ENCODE measurements around the gene MYO18B. TPM values are rescaled to one million over a fixed set of nuclear protein-coding genes. Genes with fewer than 3 reads are reported as not detected.
A peak's percentile ranks its signal among the peaks of the same experiment; 100 is the strongest.

MYO18B gene
- total and polyA plus RNA-seq, 9 donors: 47.3 to 92.1 (median 74.7) TPM

GRCh38 chr22:25748140-25748539 is 6.2 kb downstream of the MYO18B start:
- no peaks in the 10 kb centered on the region for H3K9me3 ChIP-seq (replicated peaks; ENCODE audit: control insufficient read depth, low read depth, low read length)
- no peak overlapping the region for H3K4me3 ChIP-seq (ENCODE audit: low read length)
- H3K4me1 ChIP-seq (ENCODE audit: control insufficient read depth, insufficient read depth, low read length): peaks cover 77% of the 10 kb centered on the region
- no peak for DNase-seq
- no peaks in the 10 kb centered on the region for H3K27me3 ChIP-seq (ENCODE audit: control insufficient read depth, insufficient read depth, low read length)
- H3K27ac ChIP-seq (ENCODE audit: low read length): peak overlapping the region; percentile 66
- 70% methylated on average over 4 of the region's 5 CpGs for WGBS (ENCODE audit: insufficient coverage)
- peaks cover 7% of the 10 kb centered on the region for H3K36me3 ChIP-seq (ENCODE audit: control insufficient read depth, insufficient read depth, low read length)

- H3K4me1 ChIP-seq (ENCODE audit: control insufficient read depth, insufficient read depth, low read length): peaks cover 79% of the 10 kb centered on the region
- peak overlapping the region; percentile 24 for H3K27ac ChIP-seq (ENCODE audit: low read length)
- 86% methylated on average over 1 of the region's 2 CpGs for WGBS (ENCODE audit: insufficient coverage)
Measured at GRCh38 chr22:25748704-25749103, 6.7 kb downstream of the MYO18B start.

GRCh38 chr22:25749420-25750169 is 7.6 kb downstream of the MYO18B start:
- Histone ChIP-seq H3K36me3 (ENCODE audit: control insufficient read depth, insufficient read depth, low read length) (peaks cover 14% of the 10 kb centered on the region), H3K4me3 (ENCODE audit: low read length) (no peak overlapping the region), H3K27ac (ENCODE audit: low read length) (peak overlapping the region; percentile 44), H3K9me3 (replicated peaks; ENCODE audit: control insufficient read depth, low read depth, low read length) (no peaks in the 10 kb centered on the region), H3K4me1 (ENCODE audit: control insufficient read depth, insufficient read depth, low read length) (peaks cover 83% of the 10 kb centered on the region), H3K27me3 (ENCODE audit: control insufficient read depth, insufficient read depth, low read length) (no peaks in the 10 kb centered on the region)
- WGBS (ENCODE audit: insufficient coverage): 75% methylated on average over 5 of the region's 10 CpGs
- DNase-seq: no peak

More at GRCh38 chr22:25748704-25749103, 6.7 kb downstream of the MYO18B start:
- Histone ChIP-seq H3K9me3 (replicated peaks; ENCODE audit: control insufficient read depth, low read depth, low read length) (no peaks in the 10 kb centered on the region), H3K4me3 (ENCODE audit: low read length) (no peak overlapping the region), H3K27me3 (ENCODE audit: control insufficient read depth, insufficient read depth, low read length) (no peaks in the 10 kb centered on the region), H3K36me3 (ENCODE audit: control insufficient read depth, insufficient read depth, low read length) (peaks cover 11% of the 10 kb centered on the region)
- DNase-seq: no peak

- H3K9me3 ChIP-seq (replicated peaks; ENCODE audit: control insufficient read depth, low read depth, low read length): no peaks in the 10 kb centered on the region
- peaks cover 82% of the 10 kb centered on the region for H3K4me1 ChIP-seq (ENCODE audit: control insufficient read depth, insufficient read depth, low read length)
- no peak overlapping the region for H3K4me3 ChIP-seq (ENCODE audit: low read length)
- peak overlapping the region; percentile 29 for H3K27ac ChIP-seq (ENCODE audit: low read length)
- H3K36me3 ChIP-seq (ENCODE audit: control insufficient read depth, insufficient read depth, low read length): peaks cover 18% of the 10 kb centered on the region
- WGBS (ENCODE audit: insufficient coverage): 63% methylated on average over 4 of the region's 6 CpGs
- H3K27me3 ChIP-seq (ENCODE audit: control insufficient read depth, insufficient read depth, low read length): no peaks in the 10 kb centered on the region
- DNase-seq: no peak
Measured at GRCh38 chr22:25750569-25751173, 8.7 kb downstream of the MYO18B start.

GRCh38 chr22:25751174-25751581 is 9.2 kb downstream of the MYO18B start:
- no peaks in the 10 kb centered on the region for H3K9me3 ChIP-seq (replicated peaks; ENCODE audit: control insufficient read depth, low read depth, low read length)
- peaks cover 80% of the 10 kb centered on the region for H3K4me1 ChIP-seq (ENCODE audit: control insufficient read depth, insufficient read depth, low read length)
- H3K27me3 ChIP-seq (ENCODE audit: control insufficient read depth, insufficient read depth, low read length): no peaks in the 10 kb centered on the region
- DNase-seq: no peak
- no peak overlapping the region for H3K4me3 ChIP-seq (ENCODE audit: low read length)
- peaks cover 18% of the 10 kb centered on the region for H3K36me3 ChIP-seq (ENCODE audit: control insufficient read depth, insufficient read depth, low read length)
- H3K27ac ChIP-seq (ENCODE audit: low read length): peak overlapping the region; percentile 29
- WGBS (ENCODE audit: insufficient coverage): 53% methylated on average over 4 of the region's 4 CpGs

- DNase-seq: no peak
- H3K36me3 ChIP-seq (ENCODE audit: control insufficient read depth, insufficient read depth, low read length): peaks cover 21% of the 10 kb centered on the region
- no peaks in the 10 kb centered on the region for H3K9me3 ChIP-seq (replicated peaks; ENCODE audit: control insufficient read depth, low read depth, low read length)
- peaks cover 70% of the 10 kb centered on the region for H3K4me1 ChIP-seq (ENCODE audit: control insufficient read depth, insufficient read depth, low read length)
- peak overlapping the region; percentile 93 for H3K27ac ChIP-seq (ENCODE audit: low read length)
- H3K27me3 ChIP-seq (ENCODE audit: control insufficient read depth, insufficient read depth, low read length): no peaks in the 10 kb centered on the region
- no peak overlapping the region for H3K4me3 ChIP-seq (ENCODE audit: low read length)
- 88% methylated on average over 46 of the region's 48 CpGs for WGBS (ENCODE audit: insufficient coverage)
Measured at GRCh38 chr22:25752615-25753214, 10.7 kb downstream of the MYO18B start.

- WGBS (ENCODE audit: insufficient coverage): 94% methylated on average over 14 of the region's 14 CpGs
- H3K9me3 ChIP-seq (replicated peaks; ENCODE audit: control insufficient read depth, low read depth, low read length): no peaks in the 10 kb centered on the region
- H3K36me3 ChIP-seq (ENCODE audit: control insufficient read depth, insufficient read depth, low read length): peaks cover 21% of the 10 kb centered on the region
- DNase-seq: no peak
- no peak overlapping the region for H3K4me3 ChIP-seq (ENCODE audit: low read length)
- H3K27ac ChIP-seq (ENCODE audit: low read length): peak overlapping the region; percentile 93
- peaks cover 70% of the 10 kb centered on the region for H3K4me1 ChIP-seq (ENCODE audit: control insufficient read depth, insufficient read depth, low read length)
- H3K27me3 ChIP-seq (ENCODE audit: control insufficient read depth, insufficient read depth, low read length): no peaks in the 10 kb centered on the region
Measured at GRCh38 chr22:25753252-25753651, 11.3 kb downstream of the MYO18B start.

GRCh38 chr22:25754527-25755202 is 12.7 kb downstream of the MYO18B start:
- WGBS (ENCODE audit: insufficient coverage): 68% methylated on average over 19 of the region's 24 CpGs
- no peaks in the 10 kb centered on the region for H3K9me3 ChIP-seq (replicated peaks; ENCODE audit: control insufficient read depth, low read depth, low read length)
- H3K27ac ChIP-seq (ENCODE audit: low read length): peak overlapping the region; percentile 93
- H3K4me1 ChIP-seq (ENCODE audit: control insufficient read depth, insufficient read depth, low read length): peaks cover 59% of the 10 kb centered on the region
- peaks cover 18% of the 10 kb centered on the region for H3K36me3 ChIP-seq (ENCODE audit: control insufficient read depth, insufficient read depth, low read length)
- no peak overlapping the region for H3K4me3 ChIP-seq (ENCODE audit: low read length)
- no peaks in the 10 kb centered on the region for H3K27me3 ChIP-seq (ENCODE audit: control insufficient read depth, insufficient read depth, low read length)
- DNase-seq: peak; percentile 83

- Histone ChIP-seq H3K4me3 (ENCODE audit: low read length) (no peak overlapping the region), H3K27me3 (ENCODE audit: control insufficient read depth, insufficient read depth, low read length) (no peaks in the 10 kb centered on the region), H3K36me3 (ENCODE audit: control insufficient read depth, insufficient read depth, low read length) (peaks cover 28% of the 10 kb centered on the region), H3K4me1 (ENCODE audit: control insufficient read depth, insufficient read depth, low read length) (peaks cover 50% of the 10 kb centered on the region), H3K9me3 (replicated peaks; ENCODE audit: control insufficient read depth, low read depth, low read length) (no peaks in the 10 kb centered on the region), H3K27ac (ENCODE audit: low read length) (no peak overlapping the region)
- WGBS (ENCODE audit: insufficient coverage): no CpG with 5 or more reads among the region's 3 CpGs
- no peak for DNase-seq
Measured at GRCh38 chr22:25757686-25758085, 15.7 kb downstream of the MYO18B start.

GRCh38 chr22:25758316-25758715 is 16.3 kb downstream of the MYO18B start:
- peaks cover 48% of the 10 kb centered on the region for H3K4me1 ChIP-seq (ENCODE audit: control insufficient read depth, insufficient read depth, low read length)
- DNase-seq: no peak
- no peaks in the 10 kb centered on the region for H3K9me3 ChIP-seq (replicated peaks; ENCODE audit: control insufficient read depth, low read depth, low read length)
- 72% methylated on average over 5 of the region's 8 CpGs for WGBS (ENCODE audit: insufficient coverage)
- no peak overlapping the region for H3K4me3 ChIP-seq (ENCODE audit: low read length)
- no peak overlapping the region for H3K27ac ChIP-seq (ENCODE audit: low read length)
- H3K27me3 ChIP-seq (ENCODE audit: control insufficient read depth, insufficient read depth, low read length): no peaks in the 10 kb centered on the region
- H3K36me3 ChIP-seq (ENCODE audit: control insufficient read depth, insufficient read depth, low read length): peaks cover 33% of the 10 kb centered on the region

All from muscle of leg (tissue), 11 donors.